Liver (tissue), 9 donors: ENCODE measurements around the gene HOXB5. TPM values are rescaled to one million over a fixed set of nuclear protein-coding genes. Genes with fewer than 3 reads are reported as not detected.

Experiments
- DNase-seq: peaks from one replicate; pipeline ENCODE4 v3.0.0-alpha.2; 2017; ENCODE audit warnings: low spot score
- H3K27ac ChIP-seq, 2 donors: one replicate each; pipeline ENCODE4 v1.7.0; 2013; ENCODE audit warnings: inconsistent platforms in 2 of 2, low read length in 2 of 2, control low read depth in 1 of 2, low read depth in 1 of 2, mild to moderate bottlenecking in 1 of 2
- H3K27me3 ChIP-seq, 4 donors: one replicate each; pipeline versions ENCODE4 v1.6.1 to v1.7.0; 2013; ENCODE audit warnings: low read length in 3 of 4, inconsistent platforms in 1 of 4, mild to moderate bottlenecking in 1 of 4, moderate library complexity in 1 of 4; ENCODE audit not compliant: control insufficient read depth in 4 of 4, insufficient read depth in 4 of 4
- H3K36me3 ChIP-seq, 4 donors: one replicate each; pipeline versions ENCODE4 v1.6.1 to v1.7.0; 2013; ENCODE audit warnings: low read length in 3 of 4, mild to moderate bottlenecking in 3 of 4, low read depth in 1 of 4, moderate library complexity in 1 of 4; ENCODE audit not compliant: control insufficient read depth in 4 of 4, insufficient read depth in 3 of 4
- H3K4me1 ChIP-seq, 4 donors: one replicate each; pipeline versions ENCODE4 v1.6.1 to v1.7.0; 2013; ENCODE audit warnings: low read length in 3 of 4, mild to moderate bottlenecking in 3 of 4, moderate library complexity in 1 of 4; ENCODE audit not compliant: control insufficient read depth in 4 of 4, insufficient read depth in 4 of 4
- H3K4me3 ChIP-seq, 3 donors: one replicate each; pipeline versions ENCODE4 v1.6.1 to v1.7.0; 2013; ENCODE audit warnings: low read length in 3 of 3, control low read depth in 1 of 3, low read depth in 1 of 3, mild to moderate bottlenecking in 1 of 3
- H3K9ac ChIP-seq, 2 donors: one replicate each; pipeline ENCODE4 v1.7.0; 2013; ENCODE audit warnings: low read length in 2 of 2, mild to moderate bottlenecking in 2 of 2, moderate library complexity in 2 of 2, control low read depth in 1 of 2, low read depth in 1 of 2
- H3K9me3 ChIP-seq, 4 donors: one replicate each; pipeline versions ENCODE4 v1.6.1 to v1.7.0; 2013; ENCODE audit warnings: low read length in 3 of 4; ENCODE audit not compliant: control insufficient read depth in 4 of 4
- ATF3 ChIP-seq: IDR thresholded peaks from 2 replicates; pipeline ENCODE4 v1.6.1; 2016; ENCODE audit warnings: antibody characterized with exemption
- CTCF ChIP-seq: fragments of 150-350 bp; IDR thresholded peaks from 2 replicates; pipeline ENCODE4 v1.5.1; 2017; ENCODE audit warnings: improper control_type of control experiment, low read depth, low read length; ENCODE audit not compliant: missing input control
- EGR1 ChIP-seq, 2 donors: IDR thresholded peaks; 2 replicates each; pipeline ENCODE4 v1.6.1; 2016 to 2018; ENCODE audit warnings: antibody characterized with exemption in 2 of 2, low read depth in 2 of 2
- FOXA1 ChIP-seq: IDR thresholded peaks from 2 replicates; pipeline ENCODE4 v1.6.1; 2016; ENCODE audit warnings: antibody characterized with exemption
- GABPA ChIP-seq, 2 donors: IDR thresholded peaks in 1 of 2; conservative IDR thresholded peaks in 1 of 2; 2 replicates each; pipeline ENCODE4 v1.6.1; 2016; ENCODE audit warnings: antibody characterized with exemption in 2 of 2, mild to moderate bottlenecking in 1 of 2, moderate library complexity in 1 of 2
- JUND ChIP-seq, 2 donors: IDR thresholded peaks; 2 replicates each; pipeline ENCODE4 v1.6.1; 2016; ENCODE audit warnings: antibody characterized with exemption in 2 of 2
- MAX ChIP-seq: IDR thresholded peaks from 2 replicates; pipeline ENCODE4 v1.6.1; 2016; ENCODE audit warnings: antibody characterized with exemption
- NR2F2 ChIP-seq: IDR thresholded peaks from 2 replicates; pipeline ENCODE4 v1.6.1; 2016; ENCODE audit warnings: antibody characterized with exemption
- RAD21 ChIP-seq, 2 donors: IDR thresholded peaks; 2 replicates each; pipeline ENCODE4 v1.6.1; 2016; ENCODE audit warnings: antibody characterized with exemption in 2 of 2, mild to moderate bottlenecking in 2 of 2
- RXRA ChIP-seq, 2 donors: IDR thresholded peaks; 2 replicates each; pipeline ENCODE4 v1.6.1; 2017 to 2018; ENCODE audit warnings: antibody characterized with exemption in 2 of 2, mild to moderate bottlenecking in 1 of 2
- YY1 ChIP-seq: IDR thresholded peaks from 2 replicates; pipeline ENCODE4 v1.6.1; 2016; ENCODE audit warnings: antibody characterized with exemption, mild to moderate bottlenecking
- WGBS: extraction: QIAGEN DNeasy Blood & Tissue Kit; methylation state at CpG from one replicate; pipeline ENCODE4 v1.1.7; 2013; 5-methylcytosine and 5-hydroxymethylcytosine counted together
- polyA plus RNA-seq, 2 donors: library from polyadenylated mRNA; stranded (reverse) in 1 of 2; unstranded in 1 of 2; fragments of 200-250 nt in 1 of 2; fragments of >200 nt in 1 of 2; fragmentation: Nextera tagmentation in 1 of 2; extraction: Ambion mirVana in 1 of 2; gene quantifications; one replicate each; pipeline versions ENCODE4 v1.2.1 to v1.2.3, GENCODE V29; 2013 to 2015
- total RNA-seq, 2 donors: library from RNA; depleted of rRNA; stranded (reverse); fragments of >200 nt; gene quantifications; one replicate each; pipeline ENCODE4 v1.2.3, GENCODE V29; 2014
- donor health status: healthy.
- donor health status: healthy.
- donor health status: healthy.
- donor health status: healthy.
- donor health status: healthy.

The HOXB5 gene
- total and polyA plus RNA-seq, 4 donors: 0.08 to 0.38 (median 0.36) TPM; not detected in 1

- Histone ChIP-seq H3K9me3 (no peaks in the 10 kb centered on the region), H3K36me3 (no peaks in the 10 kb centered on the region), H3K27me3 (peaks cover 4 to 11% (median 6%) of the 10 kb centered on the region in 4 donors), H3K4me1 (peaks cover 0 to 12% (median 1%) of the 10 kb centered on the region in 4 donors), H3K27ac (no peak overlapping the region), H3K9ac (no peak overlapping the region), H3K4me3 (peak overlapping the region in 1 of 3 donors; percentile 25)
- DNase-seq: no peak
- WGBS: 20% methylated on average over 33 of the region's 33 CpGs
- TF ChIP-seq MAX (no peak), EGR1 (IDR thresholded peaks at IDR 0.05; ENCODE audit: low read depth in 2 of 2) (peak in 1 of 2 donors; percentile 31), CTCF (no peak)
Observed at GRCh38 chr17:48592057-48592514, 1.5 kb downstream of the HOXB5 start.

GRCh38 chr17:48591255-48592056, 2.1 kb downstream of the HOXB5 start:
- DNase-seq: no peak
- Histone ChIP-seq H3K4me1 (peaks cover 0 to 13% (median 2%) of the 10 kb centered on the region in 4 donors), H3K9ac (no peak overlapping the region), H3K36me3 (no peaks in the 10 kb centered on the region), H3K4me3 (no peak overlapping the region), H3K9me3 (no peaks in the 10 kb centered on the region), H3K27me3 (peaks cover 2 to 12% (median 7%) of the 10 kb centered on the region in 4 donors), H3K27ac (no peak overlapping the region)
- TF ChIP-seq MAX (no peak), FOXA1 (no peak), RXRA (IDR thresholded peaks at IDR 0.05) (no peak), RAD21 (IDR thresholded peaks at IDR 0.05) (no peak), YY1 (no peak), ATF3 (no peak), CTCF (no peak), JUND (IDR thresholded peaks at IDR 0.05) (no peak)
- 82% methylated on average over 10 of the region's 10 CpGs for WGBS

GRCh38 chr17:48590607-48591161, 2.9 kb downstream of the HOXB5 start:
- no peak overlapping the region for H3K27ac ChIP-seq
- H3K4me3 ChIP-seq: no peak overlapping the region
- no peak for DNase-seq
- H3K9ac ChIP-seq: no peak overlapping the region
- H3K9me3 ChIP-seq: no peaks in the 10 kb centered on the region
- peaks cover 2 to 18% (median 8%) of the 10 kb centered on the region in 4 donors for H3K4me1 ChIP-seq
- no peaks in the 10 kb centered on the region for H3K36me3 ChIP-seq
- H3K27me3 ChIP-seq: peaks cover 2 to 15% (median 8%) of the 10 kb centered on the region in 4 donors
- TF ChIP-seq GABPA (IDR thresholded peaks at IDR 0.05 in 1 of 2, conservative IDR thresholded peaks at IDR 0.05 in 1 of 2) (no peak), NR2F2 (no peak), JUND (IDR thresholded peaks at IDR 0.05) (no peak)
